ENCODE results near the gene RUNX2.

The RUNX2 gene

DNA sequence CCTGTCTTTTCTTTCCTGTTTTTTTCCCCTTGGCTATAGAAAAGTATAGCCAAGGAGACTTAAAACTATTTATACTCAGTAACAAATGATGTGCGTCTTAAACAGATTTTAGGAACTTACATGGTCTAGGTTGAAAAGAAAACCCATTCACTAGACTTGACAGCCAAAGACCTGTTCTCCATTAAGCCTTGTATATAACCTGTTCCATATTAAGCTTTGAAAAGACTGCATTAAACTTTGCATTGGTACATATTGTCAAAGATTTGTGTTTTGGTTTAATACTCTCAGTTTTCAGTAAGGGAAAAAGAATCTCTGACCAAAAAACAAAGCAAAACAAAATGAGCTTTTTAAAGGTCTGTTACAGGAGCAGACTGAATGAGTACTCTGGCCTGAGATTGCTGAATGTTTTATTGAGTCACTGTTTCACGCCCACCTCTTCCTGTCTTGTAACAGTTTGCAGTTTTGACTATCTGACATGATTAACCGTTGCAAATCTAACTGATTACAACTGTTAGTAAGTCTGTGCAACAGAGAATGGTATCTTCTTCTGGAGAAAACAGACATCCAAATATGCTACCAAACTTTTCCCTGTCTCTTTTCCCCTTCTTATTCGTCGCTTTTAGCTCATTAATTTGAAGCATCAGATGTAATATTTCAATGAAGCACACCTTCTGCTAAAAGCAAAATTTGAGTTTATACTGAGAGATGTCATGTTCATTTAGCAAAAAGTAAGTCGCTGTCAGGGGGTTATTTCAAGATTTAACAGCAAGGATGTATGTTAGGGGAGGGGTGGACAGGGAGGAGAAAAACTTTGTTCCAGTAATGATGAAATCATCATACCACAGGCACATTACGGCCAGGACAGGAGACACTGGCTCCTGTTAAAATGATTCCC, 108.7 kb downstream of the RUNX2 start:
- DNase-seq, result no peak

DNA sequence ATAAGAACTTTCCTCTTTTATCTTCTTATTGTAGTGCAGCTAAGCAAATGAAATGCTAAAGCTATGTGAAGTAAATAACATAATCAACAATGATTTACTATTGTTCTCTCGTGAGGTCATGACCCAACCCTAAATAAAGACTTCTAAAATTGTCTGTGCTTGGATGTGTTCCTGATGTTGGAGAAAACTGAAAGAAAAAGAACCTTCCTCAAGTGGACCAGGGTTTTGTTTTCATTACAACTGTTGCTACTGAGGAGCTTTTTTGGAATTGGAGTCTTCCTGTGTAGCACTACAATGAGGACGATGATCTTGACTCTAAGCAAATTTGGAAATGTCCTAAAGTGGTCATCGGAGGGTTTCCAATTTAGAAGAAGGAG, 109.3 kb downstream of the RUNX2 start:
- DNase-seq, result no peak

DNA sequence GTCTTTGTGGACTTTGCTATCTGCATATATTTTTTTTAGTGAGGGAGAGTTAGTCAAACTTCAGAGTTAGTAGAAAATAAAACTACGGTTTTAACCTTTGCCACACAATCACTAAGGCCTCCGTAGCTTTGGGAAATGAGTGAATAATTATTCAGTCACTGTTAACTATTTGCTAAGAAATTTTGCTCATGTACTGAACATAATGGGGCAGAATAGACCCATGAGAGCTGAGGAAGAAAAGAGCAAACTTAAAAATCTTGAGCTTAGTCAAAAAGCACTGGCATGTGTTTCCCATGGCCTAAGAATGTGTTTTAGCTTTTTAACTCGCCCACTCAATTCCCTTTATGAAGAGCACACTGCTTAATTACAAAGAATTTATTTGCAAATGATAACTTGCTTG, 110.0 kb downstream of the RUNX2 start:
- no peak for DNase-seq

- DNase-seq, result no peak
Observed at GRCh38 chr6:45438849-45439406, 110.8 kb downstream of the RUNX2 start.

GRCh38 chr6:45439459-45439858, 111.3 kb downstream of the RUNX2 start:
- DNase-seq, result no peak

DNA sequence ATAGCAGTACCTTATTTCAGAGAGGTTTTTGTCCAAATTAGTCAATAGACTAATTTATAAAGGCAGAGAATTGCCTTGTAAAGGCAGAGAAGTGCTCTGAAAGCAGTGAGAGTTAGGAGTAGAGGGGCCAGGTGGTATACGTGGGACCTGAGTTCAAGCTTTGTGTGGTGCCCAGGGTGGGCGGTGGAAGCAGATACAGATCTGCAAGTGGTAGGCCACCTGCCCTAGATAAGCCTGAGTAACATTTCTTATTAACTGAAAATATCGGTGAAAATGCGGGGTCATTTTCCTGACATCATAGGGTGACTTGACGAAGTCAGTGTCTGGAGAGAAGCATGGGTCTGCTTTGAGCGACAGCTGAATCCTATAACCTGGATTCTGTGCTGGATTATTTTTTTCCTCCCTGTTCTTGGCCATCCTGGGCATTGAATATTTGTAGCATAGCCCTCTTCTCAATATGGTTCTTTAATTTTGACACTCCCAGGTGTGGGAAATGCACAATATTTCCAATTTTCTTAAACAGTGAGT, 111.8 kb downstream of the RUNX2 start:
- no peak for DNase-seq

DNA sequence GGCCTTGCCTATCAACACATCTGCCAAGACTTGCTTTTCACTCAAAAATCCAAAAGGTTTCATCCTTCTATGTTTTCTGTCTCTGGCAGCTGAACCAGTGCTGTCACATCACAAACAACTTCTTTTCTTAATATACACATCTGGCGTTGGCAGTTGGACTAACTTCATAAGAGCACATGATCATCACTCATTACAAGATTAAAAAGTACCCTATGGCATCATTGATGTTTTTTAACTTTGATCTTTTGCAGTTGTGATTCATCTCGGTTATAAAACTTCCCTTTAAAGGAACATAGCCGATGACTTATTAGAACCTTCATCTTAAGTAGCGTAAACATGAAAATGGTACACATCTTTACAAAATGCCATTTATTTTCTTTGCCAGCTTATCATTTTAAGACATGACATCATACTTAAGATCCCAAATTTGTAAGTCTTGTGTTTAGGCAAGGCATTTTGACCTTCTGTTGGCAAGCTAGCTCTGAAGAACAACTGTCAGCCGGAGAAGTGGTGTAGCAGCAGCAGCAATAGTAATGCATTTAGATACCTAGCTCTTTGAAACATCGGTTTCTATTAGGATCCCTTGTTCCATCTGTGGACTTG, 113.8 kb downstream of the RUNX2 start:
- no peak for DNase-seq

GRCh38 chr6:45442716-45443115, 114.6 kb downstream of the RUNX2 start:
- no peak for DNase-seq

DNA sequence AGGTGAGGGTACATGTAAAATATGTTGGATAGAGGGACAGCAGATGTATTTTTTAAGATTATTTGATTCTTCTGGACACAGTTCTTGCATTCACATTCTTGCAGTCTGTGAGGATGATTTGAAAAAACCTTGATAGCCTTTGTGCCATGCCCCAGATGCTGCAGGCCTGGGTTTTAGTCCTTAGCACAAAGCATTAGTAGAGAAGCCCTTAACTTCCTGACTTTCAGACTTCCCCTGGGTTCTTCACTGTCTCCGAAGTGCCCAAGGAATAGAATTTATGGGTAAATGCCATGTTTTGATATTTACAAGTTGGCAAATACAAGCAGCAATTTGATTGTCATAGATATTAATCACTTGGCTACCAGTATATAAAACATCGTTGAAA, 117.2 kb downstream of the RUNX2 start:
- no peak for DNase-seq

- DNase-seq, result peak; percentile 90
Observed at GRCh38 chr6:45445749-45446549, 117.8 kb downstream of the RUNX2 start.

GRCh38 chr6:45447005-45447404, 118.9 kb downstream of the RUNX2 start:
- no peak for DNase-seq

DNA sequence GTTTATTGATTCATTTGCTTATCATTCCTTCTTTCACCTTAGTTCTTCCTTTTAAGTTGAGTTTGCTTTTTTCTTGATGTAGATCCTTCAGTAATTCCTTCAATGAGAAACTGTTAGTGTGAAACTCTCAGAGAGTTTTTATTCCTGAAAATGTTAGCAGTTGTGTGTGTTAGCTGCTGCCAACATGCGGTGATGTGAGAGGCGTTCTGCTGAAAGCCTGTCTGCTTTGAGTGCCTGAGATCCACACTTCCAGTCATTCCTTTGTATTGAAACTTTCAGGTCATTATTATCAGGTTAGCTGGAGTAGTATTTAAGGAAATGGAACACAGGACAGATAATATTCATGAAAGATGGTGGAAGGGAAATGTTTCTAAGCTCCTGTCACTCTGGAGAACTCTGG, 119.6 kb downstream of the RUNX2 start:
- no peak for DNase-seq

DNA sequence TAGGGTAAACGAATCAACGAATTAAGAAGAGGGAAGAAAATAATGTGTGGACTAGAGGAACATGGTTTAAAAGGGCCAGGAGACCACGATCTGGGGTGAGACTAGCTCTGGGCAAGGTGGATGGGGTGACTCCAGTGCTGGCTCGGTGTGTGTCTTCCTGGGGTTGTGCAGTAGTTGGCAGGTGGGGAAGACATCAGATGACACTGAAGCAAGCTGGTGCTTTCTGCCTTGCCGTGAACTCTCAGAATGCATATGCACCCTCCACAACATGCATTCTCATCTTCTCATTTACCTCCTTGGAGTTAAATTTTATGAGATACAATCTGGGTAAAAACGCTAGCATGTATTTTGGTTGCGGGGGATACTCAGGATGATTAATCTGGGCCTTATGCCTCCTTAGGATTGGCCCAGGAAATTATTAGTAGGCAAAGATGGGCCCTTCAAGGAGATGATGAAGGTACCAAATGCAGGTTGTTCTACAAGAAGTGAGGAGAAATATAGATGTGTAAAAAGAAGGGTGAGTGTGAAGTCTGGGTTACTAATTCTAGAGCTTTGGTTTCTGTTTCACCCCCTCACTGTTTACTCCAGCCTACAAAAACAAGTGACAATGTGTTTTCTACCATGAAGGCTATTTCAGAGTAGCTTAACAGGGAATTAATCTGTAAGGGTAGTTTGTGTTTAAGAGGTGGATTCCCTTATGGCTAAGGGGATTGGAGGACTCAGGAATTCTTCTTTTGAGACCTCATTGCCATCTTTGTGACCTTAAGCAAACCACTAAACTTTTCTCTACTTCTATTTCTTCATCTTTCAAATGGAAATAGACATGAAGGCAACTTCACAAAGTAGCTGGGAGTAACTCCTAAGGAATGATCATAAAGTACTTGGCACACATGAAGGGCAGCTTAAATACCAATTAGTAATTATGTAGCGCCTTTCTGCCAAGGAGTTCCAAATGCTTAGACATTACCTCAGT, 120.6 kb downstream of the RUNX2 start:
- DNase-seq, result no peak

DNA sequence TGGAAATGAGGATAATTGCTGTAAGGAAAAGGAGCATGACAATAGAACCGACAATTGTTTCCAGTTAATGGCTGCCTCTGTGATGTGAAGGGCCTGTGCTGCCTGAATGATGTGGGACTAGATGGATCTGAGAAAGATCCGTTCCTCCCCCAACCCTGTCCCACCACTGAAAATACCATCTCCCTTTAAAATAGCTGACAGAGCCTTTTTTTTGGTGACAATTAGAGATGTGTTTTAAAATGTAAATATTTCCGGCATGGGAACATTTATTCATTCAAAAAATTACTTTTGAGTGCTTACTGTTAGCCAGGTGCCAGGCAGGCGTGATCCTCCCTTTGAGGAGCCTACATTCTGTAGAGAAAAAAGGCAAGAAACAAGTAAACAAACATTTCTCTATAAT, 122.0 kb downstream of the RUNX2 start:
- DNase-seq, result no peak

DNA sequence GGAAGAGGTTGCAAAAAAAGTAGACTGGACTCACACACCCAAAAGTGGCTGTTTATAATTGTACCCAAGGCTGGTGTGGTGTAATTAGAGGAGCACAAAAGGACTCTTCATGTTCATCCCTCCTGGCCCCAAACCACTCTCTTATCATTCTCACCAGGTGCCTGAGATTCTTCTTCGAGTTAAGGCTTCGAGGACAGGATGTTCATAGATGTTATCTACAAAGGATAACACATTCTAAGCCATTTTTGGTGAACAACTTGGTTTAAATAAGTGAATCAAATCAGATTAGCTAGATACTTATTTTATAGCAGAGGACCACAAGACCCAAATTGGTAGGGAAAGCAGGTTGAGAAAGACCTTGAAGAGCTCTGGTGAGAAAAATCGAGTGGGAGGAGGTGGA, 122.7 kb downstream of the RUNX2 start:
- no peak for DNase-seq

GRCh38 chr6:45454008-45454911, 126.1 kb downstream of the RUNX2 start:
- DNase-seq, result no peak

- no peak for DNase-seq
Observed at GRCh38 chr6:45455408-45455807, 127.3 kb downstream of the RUNX2 start.

- no peak for DNase-seq
Observed at GRCh38 chr6:45457141-45457540, 129.0 kb downstream of the RUNX2 start.

DNA sequence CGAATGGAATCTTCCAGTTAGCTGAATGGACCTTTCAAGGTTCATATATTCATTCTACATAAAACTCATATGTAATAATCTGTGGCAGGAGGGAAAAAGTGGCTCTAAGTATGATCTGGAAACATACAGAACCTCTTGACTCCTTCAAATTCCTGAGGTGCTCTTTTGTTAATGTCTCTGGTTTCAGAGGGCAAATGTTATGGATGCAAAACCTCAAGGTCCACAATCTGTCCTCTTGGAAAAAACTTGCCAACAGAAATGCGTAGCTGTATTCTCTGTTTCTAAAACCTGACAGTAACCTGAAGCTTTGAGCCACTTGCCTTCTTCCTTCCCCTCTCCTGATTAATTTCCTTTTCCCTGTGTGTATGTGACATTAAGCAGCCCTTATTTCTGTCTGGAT, 130.5 kb downstream of the RUNX2 start:
- no peak for DNase-seq

DNA sequence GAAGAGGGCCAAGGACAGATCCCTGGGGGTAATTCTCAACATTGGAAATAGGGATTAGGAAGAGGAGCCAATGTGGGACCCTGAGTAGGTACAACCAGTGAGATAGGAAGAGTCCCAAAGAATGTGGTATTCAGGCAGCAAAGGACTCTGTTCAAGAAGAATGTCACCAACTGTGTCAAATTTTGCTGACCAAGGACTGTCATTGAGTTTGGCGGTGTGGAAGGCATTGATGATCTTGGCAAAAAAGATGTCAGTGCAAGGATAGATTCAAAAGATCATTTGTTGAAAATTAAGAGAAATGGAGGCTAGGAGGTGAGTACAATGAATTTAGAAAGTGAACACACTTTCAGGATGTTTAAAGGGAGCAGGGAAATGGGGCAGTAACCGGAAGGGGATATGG, 132.0 kb downstream of the RUNX2 start:
- DNase-seq, result no peak

DNA sequence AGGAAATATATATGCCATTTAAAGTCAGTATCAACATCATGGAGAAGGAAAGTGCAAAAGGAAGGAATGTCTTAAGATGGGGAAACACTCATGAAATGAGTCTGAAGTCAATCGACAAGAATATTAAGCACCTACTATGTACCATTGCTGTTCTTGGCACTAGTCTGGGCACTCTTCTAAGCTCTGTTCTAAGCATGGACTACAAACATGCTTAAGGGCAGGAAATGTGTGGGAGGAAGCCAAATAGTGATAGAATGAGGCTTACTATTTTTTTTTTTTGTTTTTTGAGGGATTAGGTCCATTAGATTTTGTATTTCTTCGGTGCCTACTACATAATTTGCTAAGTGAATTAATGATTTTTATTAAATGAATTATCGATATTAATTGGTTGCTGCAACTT, 133.4 kb downstream of the RUNX2 start:
- DNase-seq, result no peak
